ENCODE results near the gene NACC2. TPM values are rescaled to one million over a fixed set of nuclear protein-coding genes. Genes with fewer than 3 reads are reported as not detected.

Gene NACC2
- total RNA-seq, 2 donors from 2014 or later = 8.4 to 13.7 TPM

GRCh38 chr9:136090056-136090735, 4.9 kb downstream of the NACC2 start:
- no peak for ATAC-seq (replicated peaks in 1 of 2)
- Mint-ChIP-seq H3K4me3 (no peak overlapping the region), H3K4me1 (ENCODE audit: low read depth) (peaks cover 4% of the 10 kb centered on the region), H3K9me3 (no peaks in the 10 kb centered on the region), H3K36me3 (ENCODE audit: insufficient read depth in 2 of 2) (no peaks in the 10 kb centered on the region), H3K27ac (no peak overlapping the region), H3K27me3 (ENCODE audit: low read depth) (no peaks in the 10 kb centered on the region)
- no peak for DNase-seq

GRCh38 chr9:136089697-136090045, 5.4 kb downstream of the NACC2 start:
- no peaks in the 10 kb centered on the region for H3K27me3 Mint-ChIP-seq (ENCODE audit: low read depth)
- ATAC-seq (replicated peaks in 1 of 2) = no peak
- no peaks in the 10 kb centered on the region for H3K36me3 Mint-ChIP-seq (ENCODE audit: insufficient read depth in 2 of 2)
- H3K27ac Mint-ChIP-seq = no peak overlapping the region
- DNase-seq = no peak
- no peak overlapping the region for H3K4me3 Mint-ChIP-seq
- H3K9me3 Mint-ChIP-seq = no peaks in the 10 kb centered on the region
- H3K4me1 Mint-ChIP-seq (ENCODE audit: low read depth) = peaks cover 4% of the 10 kb centered on the region

- ATAC-seq (replicated peaks in 1 of 2) (peak in 1 of 2 donors; percentile 22), DNase-seq (no peak)
- H3K9me3 Mint-ChIP-seq = no peaks in the 10 kb centered on the region
- no peaks in the 10 kb centered on the region for H3K36me3 Mint-ChIP-seq (ENCODE audit: insufficient read depth in 2 of 2)
- H3K4me1 Mint-ChIP-seq (ENCODE audit: low read depth) = peaks cover 4% of the 10 kb centered on the region
- no peak overlapping the region for H3K4me3 Mint-ChIP-seq
- H3K27me3 Mint-ChIP-seq (ENCODE audit: low read depth) = no peaks in the 10 kb centered on the region
- H3K27ac Mint-ChIP-seq = no peak overlapping the region
Observed at GRCh38 chr9:136088939-136089696, 6.0 kb downstream of the NACC2 start.

- Mint-ChIP-seq H3K27me3 (ENCODE audit: low read depth) (no peaks in the 10 kb centered on the region), H3K4me3 (no peak overlapping the region), H3K9me3 (no peaks in the 10 kb centered on the region), H3K4me1 (ENCODE audit: low read depth) (peaks cover 4% of the 10 kb centered on the region), H3K27ac (no peak overlapping the region), H3K36me3 (ENCODE audit: insufficient read depth in 2 of 2) (no peaks in the 10 kb centered on the region)
- no peak for ATAC-seq (replicated peaks in 1 of 2)
- DNase-seq = no peak
Observed at GRCh38 chr9:136088481-136088938, 6.6 kb downstream of the NACC2 start.

- no peak for ATAC-seq (replicated peaks in 1 of 2)
- Mint-ChIP-seq H3K27ac (no peak overlapping the region), H3K36me3 (ENCODE audit: insufficient read depth in 2 of 2) (no peaks in the 10 kb centered on the region), H3K4me3 (no peak overlapping the region), H3K9me3 (no peaks in the 10 kb centered on the region), H3K4me1 (ENCODE audit: low read depth) (peaks cover 4% of the 10 kb centered on the region), H3K27me3 (ENCODE audit: low read depth) (no peaks in the 10 kb centered on the region)
- DNase-seq = no peak
Observed at GRCh38 chr9:136087741-136088480, 7.2 kb downstream of the NACC2 start.

GRCh38 chr9:136086951-136087740, 7.9 kb downstream of the NACC2 start:
- H3K4me1 Mint-ChIP-seq (ENCODE audit: low read depth) = peaks cover 4% of the 10 kb centered on the region
- no peak overlapping the region for H3K4me3 Mint-ChIP-seq
- DNase-seq (no peak), ATAC-seq (replicated peaks in 1 of 2) (no peak)
- H3K36me3 Mint-ChIP-seq (ENCODE audit: insufficient read depth in 2 of 2) = no peaks in the 10 kb centered on the region
- no peaks in the 10 kb centered on the region for H3K9me3 Mint-ChIP-seq
- no peak overlapping the region for H3K27ac Mint-ChIP-seq
- H3K27me3 Mint-ChIP-seq (ENCODE audit: low read depth) = no peaks in the 10 kb centered on the region

DNA sequence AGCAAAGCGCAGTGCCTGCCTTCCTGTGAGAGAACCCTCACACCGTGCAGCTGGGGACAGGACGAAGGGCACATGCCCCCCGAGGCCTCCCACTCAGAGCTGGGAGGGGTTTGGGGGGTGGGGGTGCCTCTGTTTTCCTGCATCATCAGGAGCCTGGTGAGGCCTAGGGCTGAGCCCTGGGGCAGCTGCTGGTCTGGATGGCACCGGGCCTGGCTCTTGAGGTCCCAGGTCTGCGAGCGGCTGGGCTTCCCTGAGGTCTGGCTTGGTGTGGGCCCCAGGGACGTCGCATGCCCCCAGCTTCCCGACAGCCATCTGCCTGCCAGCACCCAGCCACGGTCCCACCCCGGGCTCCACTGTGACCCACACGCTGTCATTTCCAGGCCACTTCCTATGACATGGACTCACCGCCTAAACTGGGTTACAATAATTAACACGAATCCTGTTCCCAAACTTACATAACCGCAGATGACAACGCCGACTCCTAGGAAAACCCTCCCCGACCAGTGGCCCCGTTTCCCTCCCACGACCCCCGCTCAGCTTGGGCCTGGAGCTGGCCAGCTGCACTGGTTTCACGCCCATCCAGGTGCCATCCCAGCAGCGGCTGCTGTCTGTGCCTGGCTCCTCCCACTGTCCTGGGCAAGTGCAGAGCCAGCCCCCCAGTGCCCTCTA, 8.7 kb downstream of the NACC2 start:
- Mint-ChIP-seq H3K9me3 (no peaks in the 10 kb centered on the region), H3K4me3 (no peak overlapping the region), H3K27me3 (ENCODE audit: low read depth) (no peaks in the 10 kb centered on the region), H3K36me3 (ENCODE audit: insufficient read depth in 2 of 2) (no peaks in the 10 kb centered on the region), H3K27ac (no peak overlapping the region), H3K4me1 (ENCODE audit: low read depth) (peaks cover 4% of the 10 kb centered on the region)
- DNase-seq (no peak), ATAC-seq (replicated peaks in 1 of 2) (peak in 1 of 2 donors; percentile 23)

DNA sequence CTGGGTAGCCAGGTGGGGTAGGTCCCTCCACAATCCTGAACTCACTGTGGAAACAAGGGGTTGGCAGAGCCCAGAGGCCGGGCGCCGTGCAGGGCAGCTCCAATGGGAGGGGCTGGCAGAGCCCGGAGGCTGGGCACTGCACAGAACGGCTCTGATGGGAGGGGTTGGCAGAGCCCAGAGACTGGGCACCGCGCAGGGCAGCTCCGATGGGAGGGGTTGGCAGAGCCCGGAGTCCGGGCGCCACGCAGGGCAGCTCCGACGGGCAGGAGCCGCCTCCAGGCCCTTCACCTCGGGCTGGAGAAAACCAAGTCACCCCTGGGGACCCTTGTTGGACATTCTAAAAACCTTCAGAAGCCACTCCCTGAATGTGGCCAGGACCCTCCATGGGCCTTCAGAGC, 9.3 kb downstream of the NACC2 start:
- Mint-ChIP-seq H3K36me3 (ENCODE audit: insufficient read depth in 2 of 2) (no peaks in the 10 kb centered on the region), H3K27me3 (ENCODE audit: low read depth) (no peaks in the 10 kb centered on the region), H3K4me1 (ENCODE audit: low read depth) (peaks cover 4% of the 10 kb centered on the region)

GRCh38 chr9:136084063-136084944, 10.8 kb downstream of the NACC2 start:
- H3K4me1 Mint-ChIP-seq (ENCODE audit: low read depth) = no peaks in the 10 kb centered on the region

More for the DNA sequence above, 9.3 kb downstream of the NACC2 start:
- no peak for DNase-seq
- peak in 1 of 2 donors; percentile 10 for ATAC-seq (replicated peaks in 1 of 2)
- Mint-ChIP-seq H3K9me3 (no peaks in the 10 kb centered on the region), H3K27ac (no peak overlapping the region), H3K4me3 (no peak overlapping the region)

GRCh38 chr9:136083558-136084062, 11.5 kb downstream of the NACC2 start:
- H3K27ac Mint-ChIP-seq = no peak overlapping the region
- ATAC-seq (replicated peaks in 1 of 2) (no peak), DNase-seq (no peak)

More at GRCh38 chr9:136084063-136084944, 10.8 kb downstream of the NACC2 start:
- Mint-ChIP-seq H3K36me3 (ENCODE audit: insufficient read depth in 2 of 2) (no peaks in the 10 kb centered on the region), H3K9me3 (no peaks in the 10 kb centered on the region), H3K27me3 (ENCODE audit: low read depth) (no peaks in the 10 kb centered on the region), H3K27ac (no peak overlapping the region), H3K4me3 (no peak overlapping the region)
- DNase-seq = no peak
- ATAC-seq (replicated peaks in 1 of 2) = no peak

GRCh38 chr9:136082496-136083361, 12.4 kb downstream of the NACC2 start:
- Mint-ChIP-seq H3K4me3 (no peak overlapping the region), H3K4me1 (ENCODE audit: low read depth) (no peaks in the 10 kb centered on the region), H3K36me3 (ENCODE audit: insufficient read depth in 2 of 2) (no peaks in the 10 kb centered on the region), H3K27me3 (ENCODE audit: low read depth) (no peaks in the 10 kb centered on the region), H3K9me3 (no peaks in the 10 kb centered on the region), H3K27ac (no peak overlapping the region)
- no peak for ATAC-seq (replicated peaks in 1 of 2)
- DNase-seq = no peak

More at GRCh38 chr9:136083558-136084062, 11.5 kb downstream of the NACC2 start:
- Mint-ChIP-seq H3K9me3 (no peaks in the 10 kb centered on the region), H3K36me3 (ENCODE audit: insufficient read depth in 2 of 2) (no peaks in the 10 kb centered on the region), H3K4me1 (ENCODE audit: low read depth) (no peaks in the 10 kb centered on the region), H3K4me3 (no peak overlapping the region), H3K27me3 (ENCODE audit: low read depth) (no peaks in the 10 kb centered on the region)
